ENCODE results near the gene USP48. TPM values are rescaled to one million over a fixed set of nuclear protein-coding genes. Genes with fewer than 3 reads are reported as not detected.

Gene USP48
- total and polyA plus RNA-seq, 2 of the 13 experiments (the other 11 are each of a cell fraction or from before 2014, with no cell fraction given), result 30.4 to 30.7 TPM

GRCh38 chr1:21775985-21776562 lies 6.9 kb downstream of the USP48 start (continued):
- TF ChIP-seq KLF11 (CRISPR knock-in tag; IDR thresholded peaks at IDR 0.05), result no peak; the same call in 1 of the 2 replicates
- no peak for TF ChIP-seq NFKB2 (CRISPR knock-in tag; IDR thresholded peaks at IDR 0.05; ENCODE audit: borderline replicate concordance)
- no peak for TF ChIP-seq MAFK (conservative IDR thresholded peaks at IDR 0.05 in 1 of 2, IDR thresholded peaks at IDR 0.05 in 1 of 2; ENCODE audit: low read length in 2 of 2)
- no peak for TF ChIP-seq HNRNPH1 (optimal IDR thresholded peaks at IDR 0.05; ENCODE audit: low read depth, low read length)
- TF ChIP-seq GTF2F1 (IDR thresholded peaks at IDR 0.05; ENCODE audit: low read length), result no peak
- TF ChIP-seq NFE2L1 (CRISPR knock-in tag; IDR thresholded peaks at IDR 0.05; ENCODE audit: borderline replicate concordance), result no peak
- no peak for TF ChIP-seq IRF1 (CRISPR knock-in tag; IDR thresholded peaks at IDR 0.05; ENCODE audit: low read depth)
- peak; percentile 91 for TF ChIP-seq MIXL1 (CRISPR knock-in tag; IDR thresholded peaks at IDR 0.05)
- TF ChIP-seq ZNF225 (CRISPR knock-in tag; IDR thresholded peaks at IDR 0.05), result no peak
- no peak for TF ChIP-seq GPBP1L1 (CRISPR knock-in tag; IDR thresholded peaks at IDR 0.05)
- TF ChIP-seq EHMT2 (IDR thresholded peaks at IDR 0.05; ENCODE audit: borderline replicate concordance, low read depth, low read length), result no peak
- no peak for TF ChIP-seq NFIB (CRISPR knock-in tag; IDR thresholded peaks at IDR 0.05; ENCODE audit: borderline replicate concordance)
- TF ChIP-seq ZNF367 (CRISPR knock-in tag; IDR thresholded peaks at IDR 0.05; ENCODE audit: borderline replicate concordance), result no peak
- no peak for TF ChIP-seq ZNF33B (CRISPR knock-in tag; IDR thresholded peaks at IDR 0.05)
- peak in 1 of 2 experiments; percentile 94; a peak in 2 of 4 replicates for TF ChIP-seq KLF16 (CRISPR knock-in tag; IDR thresholded peaks at IDR 0.05)
- TF ChIP-seq RNF2 (conservative IDR thresholded peaks at IDR 0.05; ENCODE audit: low read depth), result no peak
- peak; percentile 84; the same call in 1 of the 2 replicates for TF ChIP-seq SALL1 (CRISPR knock-in tag; IDR thresholded peaks at IDR 0.05)
- peak; percentile 87; the same call in 1 of the 2 replicates for TF ChIP-seq NFKBIZ (CRISPR knock-in tag; IDR thresholded peaks at IDR 0.05)
- no peak for TF ChIP-seq ZNF672 (CRISPR knock-in tag; IDR thresholded peaks at IDR 0.05)
- peak; percentile 90 for TF ChIP-seq PHF5A (CRISPR knock-in tag; IDR thresholded peaks at IDR 0.05; ENCODE audit: low read depth, unreplicated experiment)
- no peak for TF ChIP-seq POGK (CRISPR knock-in tag; conservative IDR thresholded peaks at IDR 0.05)
- TF ChIP-seq PRMT3 (CRISPR knock-in tag; IDR thresholded peaks at IDR 0.05; ENCODE audit: borderline replicate concordance, low read depth), result no peak
- peak; percentile 71; the same call in 1 of the 2 replicates for TF ChIP-seq ZKSCAN8 (CRISPR knock-in tag; IDR thresholded peaks at IDR 0.05; ENCODE audit: borderline replicate concordance)
- TF ChIP-seq ZNF510 (CRISPR knock-in tag; IDR thresholded peaks at IDR 0.05; ENCODE audit: low read depth), result no peak
- no peak for TF ChIP-seq ZNF512B (CRISPR knock-in tag; IDR thresholded peaks at IDR 0.05; ENCODE audit: borderline replicate concordance)
